Body of pancreas (tissue), 4 donors: ENCODE data around the gene STRBP.

Source experiments
- POLR2A ChIP-seq, 3 donors: fragments of 450-650 bp; IDR thresholded peaks; one replicate each; pipeline ENCODE4 v1.6.1; 2016; ENCODE audit warnings: antibody characterized with exemption in 3 of 3, mild to moderate bottlenecking in 2 of 3
- TF ChIP-seq, protein P1 (sequence below), 7 experiments: fragments of 450-650 bp in 4 of 7; fragments of 200-600 bp in 3 of 7; sonication (generic) in 3 of 7; IDR thresholded peaks; one replicate each; pipeline ENCODE4 v1.5.1; 2016 to 2019; ENCODE audit warnings: antibody characterized with exemption in 7 of 7

DNA sequence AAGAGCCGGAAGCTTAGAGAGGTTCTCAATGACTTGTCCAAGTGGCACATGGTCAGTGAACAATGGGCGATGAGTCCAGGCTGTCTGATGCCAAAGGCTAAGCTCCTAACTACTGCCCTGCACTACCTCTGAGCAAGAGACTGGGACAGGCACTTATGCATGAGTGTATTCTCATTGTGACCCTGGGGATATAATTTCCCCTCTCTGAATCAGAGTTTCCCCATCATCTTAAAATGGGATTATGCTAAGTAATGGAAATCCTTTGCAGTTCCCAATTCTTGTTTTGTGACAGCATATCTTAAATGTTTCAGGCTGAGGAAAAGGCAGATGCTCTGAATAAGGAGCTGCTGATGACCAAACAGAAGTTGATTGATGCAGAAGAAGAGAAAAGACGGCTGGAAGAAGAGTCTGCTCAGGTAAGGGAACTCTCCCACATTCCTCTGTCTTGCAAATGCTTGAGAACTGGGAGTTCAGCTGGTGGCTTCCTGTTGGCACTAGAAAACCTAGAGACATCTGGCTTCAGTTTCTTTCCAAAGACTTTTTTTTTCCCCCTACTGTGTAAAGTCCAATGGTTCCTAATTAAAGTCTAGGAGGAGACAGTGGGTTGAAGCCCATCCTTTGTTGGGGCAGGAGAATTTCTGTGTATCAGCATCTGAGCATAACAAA lies 170.8 kb downstream of the STRBP start:
- TF ChIP-seq, protein P1, sequence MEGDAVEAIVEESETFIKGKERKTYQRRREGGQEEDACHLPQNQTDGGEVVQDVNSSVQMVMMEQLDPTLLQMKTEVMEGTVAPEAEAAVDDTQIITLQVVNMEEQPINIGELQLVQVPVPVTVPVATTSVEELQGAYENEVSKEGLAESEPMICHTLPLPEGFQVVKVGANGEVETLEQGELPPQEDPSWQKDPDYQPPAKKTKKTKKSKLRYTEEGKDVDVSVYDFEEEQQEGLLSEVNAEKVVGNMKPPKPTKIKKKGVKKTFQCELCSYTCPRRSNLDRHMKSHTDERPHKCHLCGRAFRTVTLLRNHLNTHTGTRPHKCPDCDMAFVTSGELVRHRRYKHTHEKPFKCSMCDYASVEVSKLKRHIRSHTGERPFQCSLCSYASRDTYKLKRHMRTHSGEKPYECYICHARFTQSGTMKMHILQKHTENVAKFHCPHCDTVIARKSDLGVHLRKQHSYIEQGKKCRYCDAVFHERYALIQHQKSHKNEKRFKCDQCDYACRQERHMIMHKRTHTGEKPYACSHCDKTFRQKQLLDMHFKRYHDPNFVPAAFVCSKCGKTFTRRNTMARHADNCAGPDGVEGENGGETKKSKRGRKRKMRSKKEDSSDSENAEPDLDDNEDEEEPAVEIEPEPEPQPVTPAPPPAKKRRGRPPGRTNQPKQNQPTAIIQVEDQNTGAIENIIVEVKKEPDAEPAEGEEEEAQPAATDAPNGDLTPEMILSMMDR (IDR thresholded peaks at IDR 0.05): no peak
- TF ChIP-seq POLR2A (IDR thresholded peaks at IDR 0.05): no peak
